ENCODE data around the gene TMF1. TPM values are rescaled to one million over a fixed set of nuclear protein-coding genes. Genes with fewer than 3 reads are reported as not detected.

Gene TMF1
- total RNA-seq, 1 donor from 2014 or later: 46.8 TPM

DNA sequence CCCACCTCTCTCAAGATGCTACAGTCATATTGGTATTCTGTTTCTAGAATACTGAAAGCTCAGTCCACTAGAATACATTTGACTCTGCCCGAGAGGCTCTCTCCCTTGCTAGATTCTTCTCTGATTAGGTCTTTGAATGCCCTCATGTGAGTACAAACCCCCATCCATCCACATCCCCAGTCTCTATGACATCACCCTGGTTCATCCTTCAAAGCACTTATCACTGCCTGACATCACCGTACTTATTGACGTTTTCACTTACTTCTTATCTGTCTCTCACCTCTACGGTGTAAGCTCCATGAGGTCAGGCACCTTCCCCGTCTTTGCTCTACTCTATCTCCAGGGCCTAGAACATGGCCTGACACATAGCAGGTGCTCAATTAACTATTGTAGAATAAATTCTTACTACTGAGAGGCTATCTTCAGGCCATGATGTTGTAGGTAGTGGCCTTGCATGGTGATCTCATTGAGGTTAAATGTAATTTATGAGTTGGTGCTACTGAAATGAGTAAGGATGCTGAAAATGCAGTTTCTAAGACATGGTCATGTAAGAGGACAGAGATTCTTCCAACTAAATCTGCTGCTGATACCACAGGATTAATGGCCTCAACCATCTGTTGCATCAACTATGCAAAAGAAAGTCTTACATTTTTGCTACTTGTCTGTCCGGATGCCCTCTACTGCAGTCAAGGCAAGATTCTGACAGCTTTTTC lies 65.5 kb downstream of the TMF1 start:
- intact Hi-C loops (cut with micrococcal nuclease): no loop called here

DNA sequence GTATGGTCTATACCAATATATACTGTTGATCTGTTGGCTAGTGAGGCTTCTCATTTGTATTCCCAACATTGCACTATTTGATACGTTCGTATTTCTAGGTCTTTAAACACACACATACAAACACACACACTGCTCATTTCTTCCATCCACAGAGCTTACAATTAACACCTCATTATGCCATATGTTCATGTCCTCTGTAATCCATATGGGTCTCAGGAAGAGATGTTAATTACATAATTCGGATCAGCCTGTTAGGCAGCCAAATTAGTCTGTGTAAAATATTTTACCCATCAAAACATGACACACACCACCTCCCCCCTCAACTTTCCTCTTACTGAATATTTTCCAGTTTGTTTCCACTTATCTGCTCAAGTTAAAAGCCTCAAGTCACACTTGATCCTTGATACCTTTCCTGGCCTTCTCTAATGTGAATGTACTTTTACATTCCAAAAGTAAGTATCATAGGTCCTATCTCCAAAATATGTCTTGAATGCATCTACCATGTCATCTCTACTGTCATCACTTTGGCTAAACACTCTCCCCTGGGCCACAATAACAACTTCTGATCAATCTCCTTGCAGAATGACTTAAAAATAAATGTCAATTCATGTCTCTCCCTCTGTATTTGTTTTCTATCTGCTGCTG lies 66.9 kb downstream of the TMF1 start:
- intact Hi-C loops (cut with micrococcal nuclease): no loop called here

DNA sequence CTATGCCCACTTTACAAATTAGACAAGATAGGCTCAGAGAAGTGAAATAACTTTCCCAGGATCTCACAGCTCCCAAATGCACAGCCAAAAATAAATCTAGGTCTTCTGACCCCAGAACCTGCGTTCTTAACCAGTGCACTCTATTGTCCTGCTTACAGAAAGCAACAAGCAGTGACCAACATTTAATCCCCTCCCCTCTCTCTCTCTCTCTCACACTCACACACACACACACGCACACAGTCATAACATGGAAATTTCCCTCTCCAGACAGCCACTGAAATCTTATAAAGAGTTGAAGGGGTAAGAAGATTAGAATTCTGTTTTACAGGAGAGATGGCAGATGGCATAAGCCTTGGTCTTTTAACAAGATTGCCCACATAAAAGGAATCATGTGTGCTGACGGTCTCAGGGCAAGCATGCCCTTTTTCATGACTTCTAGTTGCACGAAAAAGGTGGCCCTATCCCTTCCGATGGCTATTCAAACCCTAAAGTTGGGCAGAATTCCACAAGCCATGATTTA lies 68.1 kb downstream of the TMF1 start:
- intact Hi-C loops (cut with micrococcal nuclease): no loop called here

DNA sequence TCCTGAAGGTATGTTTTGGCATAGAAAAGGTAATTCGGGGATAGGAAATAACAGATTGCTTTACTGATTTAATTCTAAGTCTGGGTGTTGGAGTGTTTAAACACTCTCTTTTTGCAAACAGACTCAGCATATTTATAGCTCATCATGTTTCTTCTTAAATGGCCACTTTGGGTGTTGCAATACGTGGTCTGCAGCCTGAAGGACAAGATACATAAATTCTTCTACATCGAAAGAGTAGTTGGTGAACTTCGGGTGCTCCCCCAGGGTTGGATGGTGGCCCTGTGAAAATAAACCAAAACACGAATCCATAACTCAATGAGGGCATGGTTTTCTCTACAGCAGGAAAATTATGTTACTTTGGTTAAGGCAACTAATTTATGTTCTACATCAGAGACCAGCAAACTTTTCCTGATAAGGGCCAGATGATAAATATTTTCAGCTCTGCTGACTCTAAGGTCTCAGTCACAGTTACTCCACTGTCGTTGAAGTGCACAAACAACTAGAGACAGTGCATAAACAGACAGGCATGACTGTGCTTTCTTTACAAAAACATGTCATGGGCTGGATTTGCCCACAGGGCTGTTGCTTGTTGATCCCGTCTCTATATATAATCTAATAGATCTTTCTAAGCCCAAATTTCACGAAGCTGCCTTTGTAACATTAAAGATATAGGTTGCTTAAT lies 74.5 kb downstream of the TMF1 start:
- intact Hi-C loops (cut with micrococcal nuclease): no loop called here

DNA sequence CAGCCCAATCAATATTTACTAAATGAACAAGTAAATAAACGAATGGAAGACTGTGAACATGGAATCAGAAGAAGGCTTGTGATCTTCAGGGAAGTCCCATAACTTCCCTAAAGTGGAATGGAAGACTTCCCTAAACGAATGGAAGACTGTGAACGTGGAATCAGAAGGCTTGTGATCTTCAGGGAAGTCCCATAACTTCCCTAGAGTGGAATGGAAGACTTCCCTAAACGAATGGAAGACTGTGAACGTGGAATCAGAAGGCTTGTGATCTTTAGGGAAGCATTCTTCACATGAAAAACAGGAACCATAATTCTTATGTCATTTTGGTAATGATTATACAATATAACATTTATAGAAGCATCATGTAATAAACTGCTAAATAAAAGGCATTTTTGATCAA lies 77.4 kb downstream of the TMF1 start:
- intact Hi-C loops (cut with micrococcal nuclease): no loop called here

DNA sequence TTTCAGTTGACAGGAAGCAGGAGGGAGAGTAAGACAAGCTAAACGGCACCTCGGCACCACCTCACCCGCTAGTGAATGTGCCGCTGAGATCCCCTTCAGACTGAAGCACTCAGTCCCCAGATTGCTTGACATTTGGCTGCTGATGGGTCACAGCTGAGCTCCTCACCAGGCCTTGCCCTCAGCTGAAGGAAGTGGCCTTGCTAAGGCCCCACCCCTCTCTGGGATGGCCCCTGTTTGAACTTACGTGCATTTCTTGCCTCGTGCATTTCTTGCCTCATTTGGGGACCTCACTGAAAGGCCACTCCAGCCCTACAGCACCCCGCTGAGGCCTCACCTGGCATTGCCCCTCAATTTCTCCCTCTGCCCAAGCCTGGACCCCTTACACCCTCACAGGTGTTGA lies 78.5 kb downstream of the TMF1 start:
- intact Hi-C loops (cut with micrococcal nuclease): no loop called here

DNA sequence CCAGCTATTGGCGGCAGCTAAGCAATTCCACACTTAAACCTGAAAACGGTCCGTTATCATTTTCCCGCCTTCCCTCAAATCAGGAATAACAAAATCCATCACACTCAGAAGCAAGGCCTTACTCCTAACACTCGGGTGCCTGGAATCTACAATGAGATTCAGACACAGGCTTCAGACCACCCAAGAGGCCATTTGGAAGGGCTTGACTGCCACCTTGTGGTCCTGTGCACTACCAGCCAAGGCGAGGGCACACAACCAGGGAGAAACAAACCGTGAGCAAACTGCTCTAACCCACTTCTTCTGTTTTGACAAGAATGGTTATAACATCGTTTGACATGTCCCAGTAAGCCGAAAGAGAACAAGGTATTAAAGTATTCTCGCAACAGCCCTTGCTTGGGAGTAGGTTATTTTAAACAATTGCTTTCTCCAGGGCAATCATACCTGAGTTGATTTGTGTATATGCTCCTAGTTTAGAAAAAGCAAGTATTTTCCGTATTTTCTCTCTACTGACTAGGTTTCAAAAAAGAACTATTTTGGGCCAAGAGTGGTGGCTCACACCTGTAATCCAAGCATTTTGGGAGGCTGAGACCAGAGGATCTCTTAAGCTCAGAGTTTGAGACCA lies 79.7 kb downstream of the TMF1 start:
- intact Hi-C loops (cut with micrococcal nuclease): no loop called here

Other genes with a start within 250 kb of the TMF1 start
- not detected in 2 replicates for gene TAFA4, start 119.8 kb downstream of the TMF1 start, total RNA-seq
- 9.3 and 13.3 TPM in 2 replicates for gene EOGT, start 38.6 kb downstream of the TMF1 start, total RNA-seq
- 112 and 127 TPM in 2 replicates for gene UBA3, start 28.0 kb upstream of the TMF1 start, total RNA-seq
- gene ARL6IP5, start 32.6 kb upstream of the TMF1 start, total RNA-seq: 277 and 278 TPM in 2 replicates
- not detected in 2 replicates for gene LMOD3, start 70.3 kb upstream of the TMF1 start, total RNA-seq